Islet precursor cell (in vitro differentiated cells): ENCODE data around the gene LATS1.
A peak's percentile ranks its signal among the peaks of the same experiment; 100 is the strongest.
"Not testable (repeated sequence)": the region's sequence is repeated elsewhere in the genome, so short reads cannot be mapped to it uniquely, and the experiment has no call there.

Source experiments
- DNase-seq: peaks from one replicate; pipeline ENCODE4 v3.0.0-alpha.2; 2018

LATS1 gene

GRCh38 chr6:149717588-149718458, at the start of gene LATS1:
LATS1 (minus strand) TSS chr6:149718101; CDS start chr6:149702126, 15,975 bp downstream.
- peak; percentile 96 for DNase-seq

- DNase-seq, result no peak
Measured at GRCh38 chr6:149766156-149766769, 48.4 kb upstream of the LATS1 start.

- DNase-seq, result no peak
Measured at GRCh38 chr6:149763866-149764265, 46.0 kb upstream of the LATS1 start.

- DNase-seq, result no peak
Measured at GRCh38 chr6:149761438-149761837, 43.5 kb upstream of the LATS1 start.

GRCh38 chr6:149756261-149756636, 38.3 kb upstream of the LATS1 start:
- DNase-seq, result no peak

GRCh38 chr6:149755300-149756260, 37.7 kb upstream of the LATS1 start:
- no peak for DNase-seq

GRCh38 chr6:149754548-149754947, 36.6 kb upstream of the LATS1 start:
- DNase-seq, result no peak

GRCh38 chr6:149753374-149753637, 35.4 kb upstream of the LATS1 start:
- DNase-seq, result not testable (repeated sequence)

- DNase-seq, result no peak
Measured at GRCh38 chr6:149752600-149753373, 34.9 kb upstream of the LATS1 start.

- DNase-seq, result not testable (repeated sequence)
Measured at GRCh38 chr6:149751920-149752319, 34.0 kb upstream of the LATS1 start.

GRCh38 chr6:149751239-149751638, 33.3 kb upstream of the LATS1 start:
- DNase-seq, result no peak

- peak; percentile 93 for DNase-seq
Measured at GRCh38 chr6:149750136-149750609, 32.3 kb upstream of the LATS1 start.

- peak; percentile 97 for DNase-seq
Measured at GRCh38 chr6:149749594-149750135, 31.8 kb upstream of the LATS1 start, which contains the start of gene PCMT1. PCMT1 (plus strand) TSS chr6:149749741; CDS start chr6:149749902, 161 bp downstream.

GRCh38 chr6:149749082-149749593, 31.2 kb upstream of the LATS1 start:
- DNase-seq, result not testable (repeated sequence)

GRCh38 chr6:149746147-149746946, 28.4 kb upstream of the LATS1 start, which contains the start of gene NUP43:
NUP43 (minus strand) TSS chr6:149746529; CDS start chr6:149746495, 34 bp downstream.
- peak; percentile 97 for DNase-seq

GRCh38 chr6:149745252-149745651, 27.4 kb upstream of the LATS1 start:
- not testable (repeated sequence) for DNase-seq

- DNase-seq, result no peak
Measured at GRCh38 chr6:149734915-149735314, 17.0 kb upstream of the LATS1 start.

- DNase-seq, result no peak
Measured at GRCh38 chr6:149733089-149733720, 15.3 kb upstream of the LATS1 start.

- DNase-seq, result no peak
Measured at GRCh38 chr6:149729824-149730223, 11.9 kb upstream of the LATS1 start.
